Bronchial epithelial cell (primary cell): ENCODE data around the gene LDB3. TPM values are rescaled to one million over a fixed set of nuclear protein-coding genes. Genes with fewer than 3 reads are reported as not detected.

Experiments used
- DNase-seq: peaks from one replicate; pipeline ENCODE4 v3.0.0-alpha.2; 2010; ENCODE audit warnings: low read depth
- FAIRE-seq: peaks from 2 replicates; lab custom pipeline; 2011; peaks lifted over from hg19 to GRCh38; lab: Jason Lieb, UNC
- H3K27me3 ChIP-seq: 2 replicates; pipeline ENCODE4 v1.5.1; 2011; ENCODE audit warnings: low read length; ENCODE audit not compliant: control insufficient read depth, insufficient read depth
- H3K36me3 ChIP-seq: 2 replicates; pipeline ENCODE4 v1.5.1; 2011; ENCODE audit warnings: low read length; ENCODE audit not compliant: control insufficient read depth, insufficient read depth
- H3K4me3 ChIP-seq: 2 replicates; pipeline ENCODE4 v1.5.1; 2011; ENCODE audit warnings: mild to moderate bottlenecking, low read depth, low read length, control low read depth
- total RNA-seq: library from RNA; depleted of rRNA; stranded (reverse); fragments of >200 nt; gene quantifications from 2 replicates; pipeline ENCODE4 v1.2.1, GENCODE V29; 2014
- TF ChIP-seq, protein P1 (sequence below): IDR thresholded peaks from 2 replicates; pipeline ENCODE4 v1.5.1; 2011; ENCODE audit warnings: mild to moderate bottlenecking, moderate library complexity, low read length, control low read depth, inconsistent platforms; ENCODE audit not compliant: insufficient read depth, severe bottlenecking

The LDB3 gene
- total RNA-seq, 1 donor from 2014 or later, result not detected

DNA sequence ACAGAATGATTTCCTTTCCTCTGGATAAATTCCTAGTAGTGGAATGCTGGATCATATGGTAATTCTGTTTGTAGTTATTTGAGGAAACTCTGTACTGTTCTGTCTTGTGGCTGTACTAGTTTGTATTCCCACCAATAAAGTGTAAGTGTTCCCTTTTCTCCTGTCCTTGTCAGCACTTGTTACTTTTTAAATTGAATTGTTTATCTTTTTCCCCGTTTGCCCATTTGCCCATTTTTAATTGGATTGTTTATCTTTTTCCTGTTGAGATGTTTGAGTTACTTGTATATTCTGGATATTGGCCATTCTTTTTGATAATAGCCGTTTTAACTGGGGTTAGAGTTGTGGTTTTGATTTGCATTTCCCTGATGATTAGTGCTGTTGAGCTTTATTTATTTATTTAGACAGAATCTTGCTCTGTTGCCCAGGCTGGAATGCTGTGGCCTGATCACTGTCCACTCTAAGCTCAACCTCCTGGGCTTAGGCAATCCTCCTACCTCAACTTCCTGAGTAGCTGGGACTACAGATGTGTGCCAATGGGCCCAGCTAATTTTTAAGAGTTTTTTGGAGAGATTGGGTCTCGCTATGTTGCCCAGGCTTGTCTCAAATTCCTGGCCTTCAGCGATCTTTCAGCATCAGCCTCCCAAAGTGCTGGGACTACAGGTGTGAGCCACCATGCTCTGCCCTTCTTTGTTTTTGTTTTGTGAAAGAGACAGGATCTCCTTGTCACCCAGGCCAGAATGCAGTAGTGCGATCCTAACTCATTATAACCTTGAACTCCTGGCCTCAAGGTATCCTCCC, 111.1 kb downstream of the LDB3 start:
- no peak overlapping the region for H3K4me3 ChIP-seq
- TF ChIP-seq, protein P1, sequence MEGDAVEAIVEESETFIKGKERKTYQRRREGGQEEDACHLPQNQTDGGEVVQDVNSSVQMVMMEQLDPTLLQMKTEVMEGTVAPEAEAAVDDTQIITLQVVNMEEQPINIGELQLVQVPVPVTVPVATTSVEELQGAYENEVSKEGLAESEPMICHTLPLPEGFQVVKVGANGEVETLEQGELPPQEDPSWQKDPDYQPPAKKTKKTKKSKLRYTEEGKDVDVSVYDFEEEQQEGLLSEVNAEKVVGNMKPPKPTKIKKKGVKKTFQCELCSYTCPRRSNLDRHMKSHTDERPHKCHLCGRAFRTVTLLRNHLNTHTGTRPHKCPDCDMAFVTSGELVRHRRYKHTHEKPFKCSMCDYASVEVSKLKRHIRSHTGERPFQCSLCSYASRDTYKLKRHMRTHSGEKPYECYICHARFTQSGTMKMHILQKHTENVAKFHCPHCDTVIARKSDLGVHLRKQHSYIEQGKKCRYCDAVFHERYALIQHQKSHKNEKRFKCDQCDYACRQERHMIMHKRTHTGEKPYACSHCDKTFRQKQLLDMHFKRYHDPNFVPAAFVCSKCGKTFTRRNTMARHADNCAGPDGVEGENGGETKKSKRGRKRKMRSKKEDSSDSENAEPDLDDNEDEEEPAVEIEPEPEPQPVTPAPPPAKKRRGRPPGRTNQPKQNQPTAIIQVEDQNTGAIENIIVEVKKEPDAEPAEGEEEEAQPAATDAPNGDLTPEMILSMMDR, result no peak
- no peaks in the 10 kb centered on the region for H3K36me3 ChIP-seq
- no peaks in the 10 kb centered on the region for H3K27me3 ChIP-seq
- DNase-seq (no peak), FAIRE-seq (no peak)

DNA sequence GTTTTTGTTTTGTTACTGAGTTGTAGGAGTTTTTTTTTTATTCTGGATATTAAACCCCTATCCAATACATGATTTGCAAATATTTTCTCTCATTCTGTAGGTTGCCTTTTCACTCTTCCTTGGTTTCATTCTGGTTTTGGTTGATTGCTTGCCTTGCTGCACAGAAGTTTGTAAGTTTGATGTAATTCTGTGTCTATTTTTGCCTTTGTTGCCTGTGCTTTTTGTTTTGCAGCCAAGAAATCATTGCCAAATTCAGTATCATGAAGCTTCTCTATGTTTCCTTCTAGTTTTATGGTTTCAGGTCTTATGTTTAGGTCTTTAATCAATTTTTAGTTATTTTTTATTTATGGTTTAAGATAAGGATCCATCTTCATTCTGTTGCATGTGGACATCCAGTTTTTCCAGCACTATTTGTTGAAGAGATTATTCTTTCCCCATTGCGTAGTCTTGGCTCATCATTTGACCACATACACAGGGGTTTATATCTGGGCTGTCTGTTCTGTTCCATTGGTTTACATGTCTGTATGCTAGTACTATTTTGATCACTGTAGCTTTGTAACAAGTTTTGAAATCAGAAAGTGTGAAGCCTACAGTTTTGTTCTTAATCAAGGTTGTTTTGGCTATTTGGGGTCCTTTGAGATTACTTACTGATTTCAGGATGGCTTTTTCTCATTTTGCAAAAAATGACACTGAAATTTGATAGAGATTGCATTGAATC, 114.5 kb downstream of the LDB3 start:
- Histone ChIP-seq H3K27me3 (no peaks in the 10 kb centered on the region), H3K36me3 (no peaks in the 10 kb centered on the region), H3K4me3 (no peak overlapping the region)
- no peak for DNase-seq
- TF ChIP-seq, protein P1, result no peak
- no peak for FAIRE-seq

DNA sequence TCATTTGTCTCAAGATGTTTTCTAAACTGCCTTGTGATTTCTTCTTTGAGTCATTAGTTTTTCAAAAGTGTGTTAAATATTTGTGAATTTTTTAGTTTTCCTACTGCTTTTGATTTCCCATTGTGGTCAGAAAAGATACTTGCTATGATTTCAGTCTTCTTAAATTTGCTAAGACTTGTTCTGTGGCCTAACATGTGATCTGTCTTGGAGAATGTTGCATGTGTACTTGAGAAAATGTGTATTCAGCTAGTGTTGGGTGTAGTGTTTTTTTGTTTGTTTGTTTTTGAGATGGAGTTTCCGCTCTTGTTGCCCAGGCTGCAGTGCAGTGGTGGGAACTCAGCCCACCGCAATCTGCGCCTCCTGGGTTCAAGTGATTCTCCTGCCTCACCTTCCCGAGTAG, 116.7 kb downstream of the LDB3 start:
- TF ChIP-seq, protein P1, result no peak
- Histone ChIP-seq H3K27me3 (no peaks in the 10 kb centered on the region), H3K4me3 (no peak overlapping the region), H3K36me3 (no peaks in the 10 kb centered on the region)
- FAIRE-seq (no peak), DNase-seq (peak; percentile 42)

Other genes with a start within 250 kb of the LDB3 start
- 41.9 and 62.7 TPM in 2 replicates for gene WAPL, start 146.7 kb upstream of the LDB3 start, total RNA-seq
- not detected in 2 replicates for gene OPN4, start 14.0 kb upstream of the LDB3 start, total RNA-seq
- 29.6 and 32.6 TPM in 2 replicates for gene BMPR1A, start 88.1 kb downstream of the LDB3 start, total RNA-seq